GM12878 (cell line): Measurements from ENCODE around the gene TRAF7. TPM values are rescaled to one million over a fixed set of nuclear protein-coding genes. Genes with fewer than 3 reads are reported as not detected.
A peak's percentile ranks its signal among the peaks of the same experiment; 100 is the strongest.

Experiments
- ATAC-seq: fragments of 200-7000 bp; cut with Tn5 transposase; 3 replicates; pipeline ENCODE4 v1.9.1; 2020; ENCODE audit warnings: mild to moderate bottlenecking, moderate library complexity
- BruUV-seq: library from RNA; stranded (reverse); fragments of 400-500 nt; replicated peaks from 2 replicates; lab custom pipeline; 2021; lab: Mats Ljungman, UMichigan
- CTCF ChIA-PET: fragments of 300-600 bp; sonication (Branson Sonifier 250); formaldehyde crosslinking; extraction: SDS; loops from one replicate; lab custom pipeline; 2021; ENCODE audit warnings: inconsistent platforms; lab: Yijun Ruan, JAX
- POLR2A ChIA-PET: fragments of 350-600 bp; formaldehyde crosslinking; extraction: SDS; loops from one replicate; lab custom pipeline; 2021; ENCODE audit warnings: inconsistent platforms; lab: Charles Lee
- RAD21 ChIA-PET: fragments of 300-600 bp; sonication (Branson Sonifier 250); formaldehyde crosslinking; loops from one replicate; lab custom pipeline; 2023; ENCODE audit warnings: antibody characterized with exemption; ENCODE audit not compliant: unreplicated experiment; lab: Charles Lee
- SMC1A ChIA-PET: fragments of 300-600 bp; sonication (Branson Sonifier 250); formaldehyde crosslinking; loops from one replicate; lab custom pipeline; 2023; ENCODE audit not compliant: unreplicated experiment, uncharacterized antibody; lab: Charles Lee
- DNase-seq: peaks from one replicate; pipeline ENCODE4 v3.0.0-alpha.2; 2011; ENCODE audit warnings: low read depth, low spot score
- FAIRE-seq: peaks from 3 replicates; lab custom pipeline; 2011; peaks lifted over from hg19 to GRCh38; lab: Jason Lieb, UNC
- H2AFZ ChIP-seq: 2 replicates; pipeline ENCODE4 v1.6.0; 2011; ENCODE audit warnings: low read depth, low read length, control low read depth; ENCODE audit not compliant: control insufficient read depth
- H3K27ac ChIP-seq: 2 replicates; pipeline ENCODE4 v1.5.1; 2011; ENCODE audit warnings: control low read depth; ENCODE audit not compliant: control insufficient read depth, insufficient read depth
- H3K27me3 ChIP-seq, 2 experiments: replicated peaks in 1 of 2; 2 replicates each; pipeline versions ENCODE4 v1.6.0 to v1.6.1; 2011; ENCODE audit warnings: low read length in 1 of 2; ENCODE audit not compliant: control insufficient read depth in 2 of 2, insufficient read depth in 2 of 2
- H3K36me3 ChIP-seq, 2 experiments: 2 replicates each; pipeline ENCODE4 v1.5.1; 2011; ENCODE audit warnings: low read length in 1 of 2; ENCODE audit not compliant: control insufficient read depth in 2 of 2, insufficient read depth in 2 of 2
- H3K4me1 ChIP-seq: 2 replicates; pipeline ENCODE4 v1.6.1; 2011; ENCODE audit warnings: mild to moderate bottlenecking, low read length, moderate library complexity, mixed read lengths; ENCODE audit not compliant: control insufficient read depth, insufficient read depth
- H3K4me2 ChIP-seq: 2 replicates; pipeline ENCODE4 v1.6.0; 2011; ENCODE audit warnings: control low read depth; ENCODE audit not compliant: control insufficient read depth, insufficient read depth
- H3K4me3 ChIP-seq: fragments of 200-600 bp; sonication (generic); 2 replicates; pipeline ENCODE4 v1.5.1; 2016
- H3K79me2 ChIP-seq: 2 replicates; pipeline ENCODE4 v1.6.0; 2011; ENCODE audit warnings: low read length; ENCODE audit not compliant: control insufficient read depth, insufficient read depth
- H3K9ac ChIP-seq: 2 replicates; pipeline ENCODE4 v1.8.0; 2011; ENCODE audit warnings: low read length, control low read depth, mixed read lengths; ENCODE audit not compliant: control insufficient read depth, insufficient read depth
- H3K9me3 ChIP-seq: replicated peaks from 3 replicates; pipeline ENCODE4 v1.5.1; 2011; ENCODE audit warnings: mild to moderate bottlenecking, low read length; ENCODE audit not compliant: control insufficient read depth, insufficient read depth
- H4K20me1 ChIP-seq: 2 replicates; pipeline ENCODE4 v1.6.0; 2011; ENCODE audit not compliant: control insufficient read depth, insufficient read depth
- LARP7 ChIP-seq: fragments of 450-650 bp; IDR thresholded peaks from 2 replicates; pipeline ENCODE4 v1.6.1; 2017; ENCODE audit warnings: mild to moderate bottlenecking
- POLR2A ChIP-seq: IDR thresholded peaks from 2 replicates; pipeline ENCODE4 v1.6.1; 2011; ENCODE audit warnings: low read depth, mild to moderate bottlenecking, low read length
- RAD21 ChIP-seq: IDR thresholded peaks from 2 replicates; pipeline ENCODE4 v1.6.1; 2011; ENCODE audit warnings: mild to moderate bottlenecking, low read depth, low read length, moderate library complexity; ENCODE audit not compliant: insufficient read depth
- YY1 ChIP-seq: IDR thresholded peaks from 2 replicates; pipeline ENCODE4 v1.6.1; 2011; ENCODE audit warnings: low read depth, mild to moderate bottlenecking, low read length
- ZNF217 ChIP-seq: fragments of 450-650 bp; IDR thresholded peaks from 2 replicates; pipeline ENCODE4 v1.6.1; 2017; ENCODE audit warnings: antibody characterized with exemption, mild to moderate bottlenecking
- WGBS: methylation state at CpG from one replicate; pipeline ENCODE4 v1.1.6; 2016; ENCODE audit warnings: low lambda C conversion rate; ENCODE audit not compliant: insufficient replicate concordance, insufficient coverage; ENCODE audit errors: missing lambda C conversion rate; 5-methylcytosine and 5-hydroxymethylcytosine counted together
- in situ Hi-C: fragments of 300-500 bp; cut with MboI; formaldehyde crosslinking; loops from 9 replicates; pipeline ENCODE4 v1.14.3; 2018; ENCODE audit warnings: mixed read lengths
- intact Hi-C: fragments of 100-400 bp; cut with micrococcal nuclease; formaldehyde crosslinking; loops from one replicate; pipeline ENCODE4 v1.14.2; 2022; ENCODE audit not compliant: unreplicated experiment
- polyA plus RNA-seq, 11 experiments: library from polyadenylated mRNA; depleted of rRNA in 4 of 11; unstranded in 6 of 11; stranded (reverse) in 5 of 11; fragments of >200 nt; fragmentation: Nextera tagmentation in 4 of 11; fragmentation: Illumina TruSeq in 1 of 11; extraction: Ambion mirVana in 4 of 11; extraction: Trizol in 1 of 11; gene quantifications; 1 replicate in 1 of 11; 2 replicates in 10 of 11; pipeline versions ENCODE4 v1.2.1 to v1.2.3, GENCODE V29; 2011 to 2016; ENCODE audit warnings: inconsistent platforms in 2 of 11, missing spikeins in 2 of 11, low read depth in 1 of 11
- total RNA-seq, 4 experiments: library from RNA; depleted of rRNA in 3 of 4; stranded (reverse); fragments of >200 nt in 3 of 4; fragmentation: Illumina TruSeq in 1 of 4; extraction: Trizol in 1 of 4; gene quantifications; 2 replicates each; pipeline versions ENCODE4 v1.2.1 to v1.2.3, GENCODE V29; 2013 to 2021
- TF ChIP-seq, protein P1 (sequence below): IDR thresholded peaks from 2 replicates; pipeline ENCODE4 v1.6.1; 2011; ENCODE audit warnings: low read depth, mild to moderate bottlenecking, low read length, moderate library complexity, borderline replicate concordance; ENCODE audit errors: extremely low read depth
- TF ChIP-seq, protein P2 (sequence below): fragments of 450-650 bp; IDR thresholded peaks from 2 replicates; pipeline ENCODE4 v1.6.1; 2017; ENCODE audit warnings: antibody characterized with exemption, mild to moderate bottlenecking, moderate library complexity

TRAF7 gene
- total and polyA plus RNA-seq, 10 of the 15 experiments (the other 5 are each of a cell fraction or from before 2014, with no cell fraction given), result 0.61 to 87.0 (median 30.0) TPM

DNA sequence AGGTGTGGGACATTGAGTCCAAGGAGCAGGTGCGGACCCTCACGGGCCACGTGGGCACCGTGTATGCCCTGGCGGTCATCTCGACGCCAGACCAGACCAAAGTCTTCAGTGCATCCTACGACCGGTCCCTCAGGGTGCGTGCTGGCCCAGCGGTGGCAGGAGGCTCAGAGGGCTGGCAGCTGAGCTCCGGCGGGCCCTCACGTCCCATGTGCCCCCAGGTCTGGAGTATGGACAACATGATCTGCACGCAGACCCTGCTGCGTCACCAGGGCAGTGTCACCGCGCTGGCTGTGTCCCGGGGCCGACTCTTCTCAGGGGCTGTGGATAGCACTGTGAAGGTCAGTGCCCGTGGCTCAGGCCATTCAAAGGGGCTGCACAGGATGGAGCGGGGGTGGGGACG lies 20.5 kb downstream of the TRAF7 start:
- WGBS, result 93% methylated on average over 23 of the region's 23 CpGs
- H4K20me1 ChIP-seq, result no peaks in the 10 kb centered on the region
- no peak overlapping the region for H3K4me2 ChIP-seq
- in situ Hi-C loops (no loop called here), intact Hi-C loops (no loop called here)
- no peak for ATAC-seq
- H3K27ac ChIP-seq, result no peak overlapping the region
- H3K4me1 ChIP-seq, result no peaks in the 10 kb centered on the region
- peaks cover 7 to 11% of the 10 kb centered on the region in 2 experiments; a peak in 3 of 4 replicates for H3K36me3 ChIP-seq
- ChIA-PET CTCF (no interaction called here), POLR2A (no interaction called here), RAD21 (interaction anchor here (0.5 kb wide), 1 partner anchor 363 kb away, joined by 3 read pairs; no protein-coding TSS in a partner anchor), SMC1A (no interaction called here)
- H3K27me3 ChIP-seq, result no peaks in the 10 kb centered on the region
- no peak overlapping the region for H3K9ac ChIP-seq
- no peak for DNase-seq
- BruUV-seq, result no TSS peak
- TF ChIP-seq RAD21, result no peak
- TF ChIP-seq POLR2A, result 0 out of 2 replicates have a peak, but pooled peaks have one; percentile 21
- no peak for TF ChIP-seq LARP7
- TF ChIP-seq, protein P1, sequence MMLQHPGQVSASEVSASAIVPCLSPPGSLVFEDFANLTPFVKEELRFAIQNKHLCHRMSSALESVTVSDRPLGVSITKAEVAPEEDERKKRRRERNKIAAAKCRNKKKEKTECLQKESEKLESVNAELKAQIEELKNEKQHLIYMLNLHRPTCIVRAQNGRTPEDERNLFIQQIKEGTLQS, result no peak
- TF ChIP-seq ZNF217, result no peak
- TF ChIP-seq YY1, result no peak
- TF ChIP-seq, protein P2, sequence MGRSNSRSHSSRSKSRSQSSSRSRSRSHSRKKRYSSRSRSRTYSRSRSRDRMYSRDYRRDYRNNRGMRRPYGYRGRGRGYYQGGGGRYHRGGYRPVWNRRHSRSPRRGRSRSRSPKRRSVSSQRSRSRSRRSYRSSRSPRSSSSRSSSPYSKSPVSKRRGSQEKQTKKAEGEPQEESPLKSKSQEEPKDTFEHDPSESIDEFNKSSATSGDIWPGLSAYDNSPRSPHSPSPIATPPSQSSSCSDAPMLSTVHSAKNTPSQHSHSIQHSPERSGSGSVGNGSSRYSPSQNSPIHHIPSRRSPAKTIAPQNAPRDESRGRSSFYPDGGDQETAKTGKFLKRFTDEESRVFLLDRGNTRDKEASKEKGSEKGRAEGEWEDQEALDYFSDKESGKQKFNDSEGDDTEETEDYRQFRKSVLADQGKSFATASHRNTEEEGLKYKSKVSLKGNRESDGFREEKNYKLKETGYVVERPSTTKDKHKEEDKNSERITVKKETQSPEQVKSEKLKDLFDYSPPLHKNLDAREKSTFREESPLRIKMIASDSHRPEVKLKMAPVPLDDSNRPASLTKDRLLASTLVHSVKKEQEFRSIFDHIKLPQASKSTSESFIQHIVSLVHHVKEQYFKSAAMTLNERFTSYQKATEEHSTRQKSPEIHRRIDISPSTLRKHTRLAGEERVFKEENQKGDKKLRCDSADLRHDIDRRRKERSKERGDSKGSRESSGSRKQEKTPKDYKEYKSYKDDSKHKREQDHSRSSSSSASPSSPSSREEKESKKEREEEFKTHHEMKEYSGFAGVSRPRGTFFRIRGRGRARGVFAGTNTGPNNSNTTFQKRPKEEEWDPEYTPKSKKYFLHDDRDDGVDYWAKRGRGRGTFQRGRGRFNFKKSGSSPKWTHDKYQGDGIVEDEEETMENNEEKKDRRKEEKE, result no peak
- H3K4me3 ChIP-seq, result no peak overlapping the region
- H2AFZ ChIP-seq, result no peak overlapping the region
- no peaks in the 10 kb centered on the region for H3K9me3 ChIP-seq
- no peaks in the 10 kb centered on the region for H3K79me2 ChIP-seq
- no peak for FAIRE-seq
